Measurements from ENCODE around the gene CLDN15.
"Not testable (repeated sequence)": the region's sequence is repeated elsewhere in the genome, so short reads cannot be mapped to it uniquely, and the experiment has no call there.

Gene CLDN15

GRCh38 chr7:101237206-101238067 is at the start of gene CLDN15:
Gene CLDN15 (minus strand): TSS chr7:101237802. CDS start chr7:101237581, 221 bp downstream.
- DNase-seq (ENCODE audit: low read depth) = no peak

GRCh38 chr7:101287032-101287431 is 49.4 kb upstream of the CLDN15 start:
- DNase-seq (ENCODE audit: low read depth) = no peak

- not testable (repeated sequence) for DNase-seq (ENCODE audit: low read depth)
Measured at GRCh38 chr7:101285880-101286279, 48.3 kb upstream of the CLDN15 start.

- DNase-seq (ENCODE audit: low read depth) = no peak
Measured at GRCh38 chr7:101285171-101285570, 47.6 kb upstream of the CLDN15 start.

- DNase-seq (ENCODE audit: low read depth) = not testable (repeated sequence)
Measured at GRCh38 chr7:101280912-101281311, 43.3 kb upstream of the CLDN15 start.

GRCh38 chr7:101278461-101279292 is 41.1 kb upstream of the CLDN15 start:
- no peak for DNase-seq (ENCODE audit: low read depth)

- DNase-seq (ENCODE audit: low read depth) = no peak
Measured at GRCh38 chr7:101277155-101277554, 39.6 kb upstream of the CLDN15 start.

GRCh38 chr7:101273206-101273605 is 35.6 kb upstream of the CLDN15 start:
- no peak for DNase-seq (ENCODE audit: low read depth)

- DNase-seq (ENCODE audit: low read depth) = no peak
Measured at GRCh38 chr7:101271021-101271420, 33.4 kb upstream of the CLDN15 start.

- DNase-seq (ENCODE audit: low read depth) = no peak
Measured at GRCh38 chr7:101269664-101270063, 32.1 kb upstream of the CLDN15 start.

GRCh38 chr7:101265622-101266516 is 28.3 kb upstream of the CLDN15 start:
- DNase-seq (ENCODE audit: low read depth) = no peak

- DNase-seq (ENCODE audit: low read depth) = not testable (repeated sequence)
Measured at GRCh38 chr7:101264102-101264706, 26.6 kb upstream of the CLDN15 start.

GRCh38 chr7:101258243-101258731 is 20.7 kb upstream of the CLDN15 start:
- no peak for DNase-seq (ENCODE audit: low read depth)

GRCh38 chr7:101255796-101256195 is 18.2 kb upstream of the CLDN15 start:
- DNase-seq (ENCODE audit: low read depth) = no peak

GRCh38 chr7:101253199-101253598 is 15.6 kb upstream of the CLDN15 start:
- DNase-seq (ENCODE audit: low read depth) = not testable (repeated sequence)

GRCh38 chr7:101251871-101252659 is 14.5 kb upstream of the CLDN15 start:
- DNase-seq (ENCODE audit: low read depth) = peak; percentile 88

GRCh38 chr7:101250324-101250723 is 12.7 kb upstream of the CLDN15 start:
- DNase-seq (ENCODE audit: low read depth) = no peak

- DNase-seq (ENCODE audit: low read depth) = no peak
Measured at GRCh38 chr7:101248276-101248675, 10.7 kb upstream of the CLDN15 start.

- no peak for DNase-seq (ENCODE audit: low read depth)
Measured at GRCh38 chr7:101245147-101245668, 7.6 kb upstream of the CLDN15 start.

Data from stimulated activated CD8-positive, alpha-beta memory T cell treated with anti-CD3 and anti-CD28 coated beads, Interleukin-15, amount 100 ng/mL, for 24 hours (primary cell).